COR-L47 (cell line): ENCODE results near the gene GRK4.
"Not testable (repeated sequence)": the region's sequence is repeated elsewhere in the genome, so short reads cannot be mapped to it uniquely, and the experiment has no call there.

Experiments used
- DNase-seq: peaks from one replicate; lab custom pipeline; 2025; lab: John Stamatoyannopoulos, UW

GRK4 gene

DNA sequence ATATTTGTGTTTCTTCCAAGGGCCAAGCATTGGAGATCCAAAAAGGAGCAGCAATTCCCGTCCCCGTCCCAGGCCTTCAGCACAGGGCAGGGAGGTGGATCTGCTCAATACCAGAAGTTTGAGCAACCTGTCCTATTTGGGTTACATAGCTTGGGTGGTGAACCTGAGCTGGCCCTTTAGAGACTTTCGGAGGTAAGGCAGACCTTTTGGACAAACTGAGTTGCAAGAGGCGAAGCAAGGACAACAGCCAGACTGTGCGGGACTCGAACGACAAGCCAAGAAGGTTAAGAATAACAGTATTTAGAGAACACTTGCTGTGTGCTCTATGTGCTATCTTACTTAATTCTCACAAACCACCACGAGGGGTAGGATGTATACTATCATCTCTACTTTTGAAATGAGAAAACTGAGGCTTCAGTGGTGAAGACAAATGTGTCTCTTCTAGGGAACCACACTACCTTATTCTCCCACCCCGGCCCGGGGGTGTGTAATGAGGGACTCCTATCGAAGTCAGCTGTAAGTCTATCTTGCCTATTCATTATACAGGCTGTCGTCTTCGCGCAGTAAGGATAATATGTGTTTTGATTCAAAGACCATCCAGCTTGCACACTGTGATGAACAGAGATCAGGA lies 1.4 kb upstream of the GRK4 start:
- no peak for DNase-seq

GRCh38 chr4:2962614-2963174 lies 677 bp upstream of the GRK4 start:
- peak; percentile 71 for DNase-seq

DNA sequence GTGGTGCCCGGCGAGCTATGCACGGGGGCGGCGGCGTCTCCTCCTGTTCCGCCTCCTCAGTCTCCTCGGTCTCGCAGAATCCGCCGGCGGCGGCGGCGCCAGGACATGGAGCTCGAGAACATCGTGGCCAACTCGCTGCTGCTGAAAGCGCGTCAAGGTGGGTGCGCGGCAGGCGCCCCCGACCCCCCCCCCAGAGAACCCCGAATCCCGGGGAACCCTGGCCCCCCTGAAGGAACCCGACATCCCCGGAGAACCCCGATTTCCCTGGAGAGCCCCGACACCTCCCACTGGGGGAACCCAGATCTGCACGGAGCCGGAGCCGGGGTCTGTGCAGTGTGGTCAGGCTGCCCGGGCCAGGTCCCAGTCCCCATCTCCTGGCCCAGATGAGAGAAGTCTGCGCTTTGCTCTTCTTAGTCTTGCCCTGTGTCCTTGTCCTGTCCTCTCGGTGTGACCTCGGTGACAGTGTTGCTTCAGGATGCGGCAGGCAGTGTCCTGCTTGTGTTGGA lies 648 bp downstream of the GRK4 start:
- DNase-seq, result peak; percentile 66

DNA sequence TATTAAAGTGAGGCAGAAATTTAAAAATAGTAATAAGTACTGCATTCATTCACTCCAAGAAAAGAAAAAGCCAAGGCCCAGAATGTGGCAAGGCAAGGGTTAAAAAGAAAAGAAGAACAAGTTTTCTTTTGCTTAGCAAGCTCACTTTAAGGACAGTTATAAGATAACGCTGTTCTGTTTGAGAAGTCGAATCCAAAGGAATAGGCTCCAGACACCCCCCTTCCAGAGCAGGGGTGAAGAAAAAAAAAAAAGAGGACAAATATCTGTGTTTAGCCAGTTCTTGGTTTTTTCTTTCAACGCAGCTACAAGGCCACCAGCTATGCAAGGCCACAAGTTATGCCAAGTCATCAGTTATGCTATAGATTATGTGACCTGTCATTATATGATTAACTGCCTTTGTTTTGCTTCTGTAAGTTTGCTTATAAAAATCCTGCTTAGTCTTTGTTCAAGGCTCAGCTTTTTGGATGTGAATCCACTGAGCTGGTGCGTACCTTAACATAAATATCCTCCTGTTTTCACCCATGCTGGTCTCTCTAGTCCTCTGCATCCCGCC lies 1.4 kb downstream of the GRK4 start:
- DNase-seq, result no peak

DNA sequence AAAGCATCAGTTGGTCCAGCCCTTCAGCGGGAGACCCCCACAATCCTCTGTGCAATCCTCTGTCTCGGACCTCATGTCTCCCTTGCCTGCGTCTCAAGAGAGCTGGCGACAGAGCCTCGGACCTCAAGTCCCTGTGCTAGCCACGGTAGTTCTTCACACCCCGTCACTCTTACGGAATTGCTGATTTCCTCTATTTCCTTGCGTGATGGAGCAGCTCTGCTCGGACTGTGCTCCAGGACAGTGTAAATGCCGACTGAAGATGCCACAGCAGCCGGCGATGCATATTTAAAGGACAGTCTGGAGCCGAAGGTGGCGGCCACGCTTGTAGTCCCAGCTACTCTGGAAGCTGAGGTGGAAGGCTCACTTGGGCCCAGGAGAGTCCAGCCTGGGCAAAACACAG lies 1.9 kb downstream of the GRK4 start:
- no peak for DNase-seq

GRCh38 chr4:2968381-2968780 lies 5.0 kb downstream of the GRK4 start:
- DNase-seq, result no peak

GRCh38 chr4:2971275-2971674 lies 7.9 kb downstream of the GRK4 start:
- no peak for DNase-seq

DNA sequence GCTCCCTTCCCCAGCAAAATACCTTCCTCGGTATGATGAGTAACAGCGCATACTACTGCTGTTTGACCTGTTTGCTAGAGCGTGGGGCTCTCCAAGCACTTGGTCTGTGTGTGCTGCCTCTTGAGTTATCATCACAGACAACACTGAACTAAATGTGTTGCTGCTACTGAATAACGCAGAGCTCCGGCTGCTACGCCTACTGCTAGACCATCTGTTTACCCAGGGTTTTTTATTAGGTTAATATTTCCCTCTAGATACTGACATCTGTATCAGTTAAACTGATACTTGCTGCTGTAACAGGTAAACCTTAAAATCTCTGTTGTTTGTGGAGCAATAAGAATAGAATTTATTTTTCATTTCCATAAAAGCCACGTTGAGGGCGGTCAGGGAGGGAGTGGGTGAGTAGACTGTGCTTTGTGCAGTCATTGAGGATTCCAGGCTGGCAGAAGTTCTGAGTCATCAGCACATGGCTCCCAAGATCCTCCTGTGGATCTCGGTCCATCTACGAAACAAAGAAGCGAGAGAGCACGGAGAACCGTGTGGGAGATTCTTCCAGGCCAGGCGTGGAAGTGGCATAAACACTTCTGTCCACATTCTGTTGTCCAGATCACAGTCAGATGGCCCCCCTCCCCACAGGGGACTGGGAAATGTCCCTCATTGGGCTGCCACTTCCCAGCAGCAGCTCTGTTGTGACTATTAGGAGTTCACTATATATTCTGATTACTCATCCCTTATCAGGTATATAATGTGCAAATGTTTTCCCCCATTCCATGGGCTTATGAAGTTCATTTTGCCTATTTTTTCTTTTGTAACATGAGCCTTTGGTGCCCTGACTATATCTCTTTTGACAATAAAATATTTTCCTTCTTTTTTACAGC lies 14.1 kb downstream of the GRK4 start:
- no peak for DNase-seq

- DNase-seq, result no peak
These were observed 18.0 kb downstream of the GRK4 start for GRCh38 chr4:2981256-2981819.

GRCh38 chr4:2982012-2982411 lies 18.6 kb downstream of the GRK4 start:
- DNase-seq, result no peak

- DNase-seq, result not testable (repeated sequence)
These were observed 20.3 kb downstream of the GRK4 start for GRCh38 chr4:2983715-2984114.

DNA sequence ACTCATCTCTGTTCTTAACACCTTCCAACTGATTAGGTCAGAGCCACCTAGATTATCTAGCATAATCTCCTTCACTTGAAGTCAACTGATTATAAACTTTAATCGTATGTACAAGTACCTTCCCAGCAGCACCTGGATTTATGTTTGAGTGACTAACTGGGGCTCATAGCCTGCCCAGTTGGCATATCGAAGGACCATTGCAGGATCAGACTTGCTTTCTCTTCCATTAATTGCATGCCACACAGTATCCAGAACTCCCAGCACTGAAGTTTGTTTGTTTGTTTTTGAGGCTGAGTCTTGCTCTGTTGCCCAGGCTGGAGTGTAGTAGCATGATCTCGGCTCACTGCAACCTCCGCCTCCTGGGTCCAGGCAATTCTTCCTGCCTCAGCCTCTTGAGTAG lies 27.9 kb downstream of the GRK4 start:
- no peak for DNase-seq

DNA sequence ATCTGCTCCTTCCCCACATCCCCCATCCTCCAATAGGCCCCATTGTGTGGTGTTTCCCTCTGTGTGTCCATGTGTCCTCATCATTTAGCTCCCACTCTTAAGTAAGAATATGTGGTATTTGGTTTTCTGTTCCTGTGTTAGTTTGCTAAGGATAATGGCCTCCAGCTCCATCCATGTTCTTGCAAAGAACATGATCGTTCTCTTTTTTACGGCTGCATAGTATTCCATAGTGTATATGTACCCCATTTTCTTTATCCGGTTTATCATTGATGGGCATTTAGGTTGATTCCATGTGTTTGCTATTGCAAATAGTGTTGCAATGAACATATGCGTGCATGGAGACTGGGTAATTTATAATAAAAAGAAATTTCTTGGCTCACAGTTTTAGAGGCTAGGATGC lies 31.5 kb downstream of the GRK4 start:
- DNase-seq, result no peak

GRCh38 chr4:2995546-2996265 lies 32.3 kb downstream of the GRK4 start:
- DNase-seq, result no peak

- DNase-seq, result no peak
These were observed 33.0 kb downstream of the GRK4 start for GRCh38 chr4:2996415-2996814.

- DNase-seq, result no peak
These were observed 44.4 kb downstream of the GRK4 start for GRCh38 chr4:3007724-3008123.

DNA sequence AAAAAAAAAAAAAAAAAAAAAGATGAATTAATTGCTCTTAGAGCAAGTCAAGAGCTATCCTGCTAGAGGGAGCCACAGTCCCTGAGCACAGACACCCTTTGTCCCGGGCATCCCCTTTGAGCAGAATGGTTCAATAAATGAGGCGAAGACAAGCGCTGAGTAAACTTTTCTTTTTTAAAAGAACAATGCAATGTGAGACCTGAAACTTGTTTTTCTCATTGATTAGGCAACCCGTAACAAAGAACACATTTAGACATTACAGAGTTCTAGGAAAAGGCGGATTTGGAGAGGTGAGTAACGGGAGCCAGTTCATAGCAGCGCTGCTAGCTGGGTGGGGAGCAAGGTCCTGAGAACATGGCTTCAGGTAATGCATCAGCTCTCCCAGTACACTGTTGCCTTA lies 46.1 kb downstream of the GRK4 start:
- DNase-seq, result no peak

GRCh38 chr4:3010577-3010976 lies 47.2 kb downstream of the GRK4 start:
- no peak for DNase-seq

DNA sequence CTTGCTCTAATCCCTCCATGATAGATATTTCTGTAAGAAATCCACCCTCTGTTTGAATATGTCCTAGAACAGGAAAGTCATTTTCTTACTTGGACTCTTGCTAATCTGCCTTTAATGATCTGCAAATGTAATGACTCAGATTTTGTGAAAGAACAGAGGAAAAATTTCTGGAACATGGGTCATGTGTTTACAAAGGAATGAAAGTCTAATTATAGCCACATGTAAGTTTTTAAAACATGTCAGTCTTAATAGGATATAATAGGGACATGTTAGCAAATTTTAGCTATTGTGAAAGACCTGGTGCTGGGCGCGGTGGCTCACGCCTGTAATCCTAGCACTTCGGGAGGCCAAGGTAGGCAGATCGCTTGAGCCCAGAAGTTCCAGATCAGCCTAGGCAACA lies 47.6 kb downstream of the GRK4 start:
- no peak for DNase-seq

DNA sequence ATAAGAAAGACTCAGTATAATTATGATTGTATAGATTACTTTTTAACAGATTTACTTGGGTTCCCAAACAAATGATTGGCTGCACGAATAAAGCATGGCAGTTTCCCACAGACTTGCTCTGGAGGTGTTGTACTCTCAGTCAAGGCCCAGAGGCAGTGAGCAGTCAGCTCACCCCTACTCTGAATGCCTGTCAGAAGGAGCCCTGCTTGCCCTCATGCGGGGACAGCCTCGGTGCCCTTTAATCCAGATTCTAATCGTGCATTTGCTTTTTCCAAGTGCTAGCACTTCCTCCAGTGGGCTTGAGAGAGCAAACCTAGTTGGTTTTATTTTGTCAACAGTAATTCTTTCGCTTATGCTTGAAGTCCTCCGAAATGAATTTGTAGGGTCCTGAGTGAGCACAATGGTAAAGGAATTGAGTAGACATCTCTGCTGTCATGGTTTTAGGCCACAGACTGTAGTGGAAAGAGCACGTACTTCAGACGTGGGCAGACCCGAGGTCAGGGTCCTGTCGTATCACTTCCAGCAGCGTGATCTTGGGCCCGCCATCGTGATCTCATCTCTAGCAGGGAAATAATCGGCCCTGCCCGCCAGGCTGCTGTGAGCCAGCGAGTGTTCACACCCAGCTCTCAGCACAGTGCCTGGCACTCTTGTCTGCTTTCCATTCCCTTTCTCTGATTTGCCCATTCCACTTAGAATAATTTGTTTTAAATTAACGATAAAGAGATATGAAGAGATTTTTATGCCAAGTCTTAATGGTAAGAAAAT lies 48.3 kb downstream of the GRK4 start:
- no peak for DNase-seq

GRCh38 chr4:3013323-3013722 lies 50.0 kb downstream of the GRK4 start:
- no peak for DNase-seq
